DOHH2 (cell line): ENCODE results near the gene MMD.

ENCODE experiments used
- H3F3A ChIP-seq: fragments of 200-600 bp; sonication (generic), shearing (Covaris generic); 2 replicates; pipeline ENCODE4 v1.6.0; 2016; ENCODE audit warnings: antibody characterized with exemption, mild to moderate bottlenecking; ENCODE audit not compliant: control insufficient read depth, insufficient read depth
- H3K27ac ChIP-seq: fragments of 200-600 bp; sonication (generic); 2 replicates; pipeline ENCODE4 v1.5.1; 2014; ENCODE audit warnings: low read depth, mild to moderate bottlenecking, low read length, moderate library complexity
- H3K27me3 ChIP-seq: fragments of 200-600 bp; sonication (generic); 2 replicates; pipeline ENCODE4 v1.6.1; 2014; ENCODE audit warnings: mild to moderate bottlenecking, low read length, mixed read lengths; ENCODE audit not compliant: control insufficient read depth
- H3K36me3 ChIP-seq: fragments of 200-600 bp; sonication (generic); 2 replicates; pipeline ENCODE4 v1.6.1; 2014; ENCODE audit warnings: mild to moderate bottlenecking, low read length, moderate library complexity, mixed read lengths; ENCODE audit not compliant: control insufficient read depth
- H3K4me1 ChIP-seq: fragments of 200-600 bp; sonication (generic); 2 replicates; pipeline ENCODE4 v1.6.1; 2014; ENCODE audit warnings: mild to moderate bottlenecking, low read length, mixed read lengths; ENCODE audit not compliant: control insufficient read depth
- H3K4me2 ChIP-seq: fragments of 200-600 bp; sonication (generic); 2 replicates; pipeline ENCODE4 v1.6.0; 2014; ENCODE audit warnings: mild to moderate bottlenecking, low read length, moderate library complexity
- H3K4me3 ChIP-seq: fragments of 200-600 bp; sonication (generic); 2 replicates; pipeline ENCODE4 v1.5.1; 2014; ENCODE audit warnings: mild to moderate bottlenecking, low read length, mixed read lengths
- H3K79me2 ChIP-seq: fragments of 200-600 bp; sonication (generic); 2 replicates; pipeline ENCODE4 v1.6.1; 2014; ENCODE audit warnings: mild to moderate bottlenecking, low read length, mixed read lengths; ENCODE audit not compliant: control insufficient read depth
- H3K9me2 ChIP-seq: fragments of 200-600 bp; sonication (generic); replicated peaks from 2 replicates; pipeline ENCODE4 v1.6.1; 2014; ENCODE audit warnings: mild to moderate bottlenecking, low read length, mixed read lengths; ENCODE audit not compliant: control insufficient read depth
- H3K9me3 ChIP-seq: fragments of 200-600 bp; sonication (generic); 2 replicates; pipeline ENCODE4 v1.6.1; 2014; ENCODE audit warnings: antibody characterized with exemption, low read length, mixed read lengths; ENCODE audit not compliant: control insufficient read depth, insufficient read depth
- H4K20me1 ChIP-seq: fragments of 200-600 bp; sonication (generic); 2 replicates; pipeline ENCODE4 v1.6.0; 2014; ENCODE audit warnings: low read depth, mild to moderate bottlenecking, antibody characterized with exemption, low read length, moderate library complexity; ENCODE audit not compliant: control insufficient read depth, insufficient read depth
- CTCF ChIP-seq: fragments of 200-600 bp; sonication (generic); IDR thresholded peaks from one replicate; pipeline ENCODE4 v1.5.1; 2014; ENCODE audit warnings: antibody characterized with exemption, mild to moderate bottlenecking, low read depth, low read length; ENCODE audit not compliant: poor library complexity, severe bottlenecking
- EZH2phosphoT487 ChIP-seq: fragments of 200-600 bp; sonication (generic); IDR thresholded peaks from 2 replicates; pipeline ENCODE4 v1.6.1; 2017; ENCODE audit warnings: borderline replicate concordance, mild to moderate bottlenecking, antibody characterized with exemption, low read length, moderate library complexity, mixed read lengths

Gene MMD

GRCh38 chr17:55416000-55416399, 5.6 kb downstream of the MMD start:
- Histone ChIP-seq H3K36me3 (peaks cover 91% of the 10 kb centered on the region), H3K27ac (no peak overlapping the region), H3K9me3 (no peaks in the 10 kb centered on the region), H3K79me2 (peaks cover 70% of the 10 kb centered on the region), H3K9me2 (no peaks in the 10 kb centered on the region), H3K4me3 (no peak overlapping the region), H4K20me1 (no peaks in the 10 kb centered on the region), H3K4me2 (no peak overlapping the region), H3K27me3 (no peaks in the 10 kb centered on the region), H3F3A (peaks cover 8% of the 10 kb centered on the region), H3K4me1 (peaks cover 34% of the 10 kb centered on the region)
- TF ChIP-seq EZH2phosphoT487 (no peak), CTCF (no peak)

DNA sequence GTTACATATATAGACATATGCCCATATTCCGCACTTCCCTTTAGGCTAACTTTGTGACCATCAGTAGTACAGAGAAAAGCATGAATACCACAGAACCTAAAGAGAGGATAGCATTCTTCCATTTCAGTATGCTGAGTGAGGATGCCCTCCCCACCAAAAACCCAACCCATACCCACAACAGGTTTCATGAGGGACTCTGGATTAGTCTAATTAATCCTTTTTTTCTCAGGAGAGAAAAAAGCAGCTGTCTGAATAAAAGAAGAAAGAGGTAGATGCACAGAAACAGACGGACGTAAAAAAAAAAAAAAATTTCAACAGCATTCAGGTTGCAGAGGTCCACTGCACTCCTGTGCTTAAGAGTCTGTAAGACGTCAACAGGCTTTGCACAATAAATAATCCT, 6.7 kb downstream of the MMD start:
- H3K36me3 ChIP-seq = peaks cover 93% of the 10 kb centered on the region
- no peaks in the 10 kb centered on the region for H4K20me1 ChIP-seq
- H3K4me3 ChIP-seq = no peak overlapping the region
- H3K4me1 ChIP-seq = peaks cover 29% of the 10 kb centered on the region
- peaks cover 60% of the 10 kb centered on the region for H3K79me2 ChIP-seq
- TF ChIP-seq EZH2phosphoT487 (no peak), CTCF (no peak)
- no peak overlapping the region for H3K4me2 ChIP-seq
- no peaks in the 10 kb centered on the region for H3K9me2 ChIP-seq
- H3F3A ChIP-seq = peaks cover 5% of the 10 kb centered on the region; the same call in 1 of the 2 replicates
- no peaks in the 10 kb centered on the region for H3K27me3 ChIP-seq
- no peak overlapping the region for H3K27ac ChIP-seq
- no peaks in the 10 kb centered on the region for H3K9me3 ChIP-seq

DNA sequence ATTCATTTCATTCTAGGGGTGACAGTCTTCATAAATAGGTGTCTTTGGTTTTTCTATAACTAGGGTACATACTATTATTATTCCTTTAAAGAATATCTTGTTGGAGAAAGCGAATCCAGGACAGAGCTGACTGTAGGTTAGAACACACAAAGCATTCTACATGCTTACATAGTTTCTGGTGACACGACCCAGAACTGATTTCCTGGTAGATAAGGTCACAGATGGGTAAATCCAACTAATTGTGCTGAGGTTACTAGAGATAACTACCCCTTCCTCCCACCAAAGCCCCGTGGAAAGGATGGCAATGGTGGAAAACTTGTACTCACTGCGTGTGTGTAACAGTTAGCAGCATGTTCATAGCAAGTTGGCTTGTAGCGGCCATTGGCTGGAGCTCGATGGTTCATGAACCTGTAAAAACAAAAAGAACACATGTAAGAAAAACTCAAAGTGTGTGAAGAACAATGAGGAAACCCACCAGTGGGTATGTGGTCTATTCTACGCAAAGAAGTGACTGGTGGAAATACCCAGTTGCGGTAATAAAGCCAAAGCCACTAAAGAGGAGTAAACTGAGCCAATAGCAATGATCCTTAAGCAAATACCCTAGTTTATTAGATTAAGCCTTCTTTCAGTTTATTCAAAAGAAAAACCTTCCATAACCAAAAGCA, 7.7 kb downstream of the MMD start:
- Histone ChIP-seq H3F3A (no peaks in the 10 kb centered on the region; the same call in 1 of the 2 replicates), H3K9me2 (no peaks in the 10 kb centered on the region), H3K4me3 (no peak overlapping the region), H3K9me3 (no peaks in the 10 kb centered on the region), H4K20me1 (no peaks in the 10 kb centered on the region), H3K4me1 (peaks cover 19% of the 10 kb centered on the region), H3K36me3 (peaks cover 93% of the 10 kb centered on the region), H3K27me3 (no peaks in the 10 kb centered on the region), H3K27ac (no peak overlapping the region), H3K4me2 (no peak overlapping the region), H3K79me2 (peaks cover 49% of the 10 kb centered on the region)
- TF ChIP-seq EZH2phosphoT487 (no peak), CTCF (no peak)
